Stimulated activated naive B cell treated with anti-CD40 and anti-IgM and Interleukin-4, amounts not matched to agents 10 μg/mL and 1 μg/mL and 100 μg/mL, for 72 hours (primary cell): ENCODE measurements around the gene COPS9.

Experiments used
- ATAC-seq, 2 donors: fragments of 150-1000 bp; cut with Tn5 transposase; replicated peaks; 2 replicates each; pipeline ENCODE4 v1.10.0; 2021; ENCODE audit warnings: moderate library complexity in 1 of 2
- DNase-seq: peaks from one replicate; pipeline ENCODE4 v3.0.0; 2021
- H3K27ac Mint-ChIP-seq: one replicate; pipeline ENCODE4 v1.8.0; 2022; ENCODE audit warnings: mild to moderate bottlenecking, mixed read lengths
- H3K27me3 Mint-ChIP-seq, 2 donors: one replicate each; pipeline ENCODE4 v1.8.0; 2022; ENCODE audit warnings: mixed read lengths in 2 of 2
- H3K36me3 Mint-ChIP-seq, 2 donors: one replicate each; pipeline ENCODE4 v1.8.0; 2022; ENCODE audit warnings: mixed read lengths in 2 of 2, mild to moderate bottlenecking in 1 of 2
- H3K4me1 Mint-ChIP-seq, 2 donors: one replicate each; pipeline ENCODE4 v1.8.0; 2022; ENCODE audit warnings: mixed read lengths in 2 of 2, mild to moderate bottlenecking in 1 of 2
- H3K4me3 Mint-ChIP-seq, 2 donors: one replicate each; pipeline ENCODE4 v1.8.0; 2022; ENCODE audit warnings: mild to moderate bottlenecking in 2 of 2, mixed read lengths in 2 of 2, moderate library complexity in 1 of 2
- H3K9me3 Mint-ChIP-seq, 2 donors: one replicate each; pipeline ENCODE4 v1.8.0; 2022; ENCODE audit warnings: mixed read lengths in 2 of 2, mild to moderate bottlenecking in 1 of 2

Gene COPS9

DNA sequence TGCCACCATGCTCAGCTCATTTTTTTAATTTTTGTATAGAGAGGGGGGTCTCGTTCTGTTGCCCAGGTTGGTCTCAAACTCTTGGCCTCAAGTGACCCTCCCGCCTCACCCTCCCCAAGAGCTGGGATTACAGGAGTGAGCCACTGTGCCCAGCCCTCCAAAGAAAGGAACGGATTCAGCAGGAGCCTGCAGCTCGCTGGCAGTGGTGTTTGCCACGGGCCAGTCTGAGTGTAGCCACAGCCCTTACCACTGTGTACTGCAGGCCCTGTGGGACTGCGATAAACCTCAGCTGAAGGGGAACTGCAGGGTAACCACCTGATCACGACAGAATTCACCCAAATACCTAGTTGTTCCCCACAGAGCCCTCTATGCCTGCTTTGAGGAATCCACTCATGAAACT is 6.8 kb downstream of the COPS9 start:
- Mint-ChIP-seq H3K27me3 (no peaks in the 10 kb centered on the region), H3K27ac (no peak overlapping the region), H3K9me3 (no peaks in the 10 kb centered on the region), H3K36me3 (peaks cover 37 to 67% of the 10 kb centered on the region in 2 donors), H3K4me1 (peaks cover 0 to 3% of the 10 kb centered on the region in 2 donors), H3K4me3 (no peak overlapping the region)
- no peak for ATAC-seq
- no peak for DNase-seq

DNA sequence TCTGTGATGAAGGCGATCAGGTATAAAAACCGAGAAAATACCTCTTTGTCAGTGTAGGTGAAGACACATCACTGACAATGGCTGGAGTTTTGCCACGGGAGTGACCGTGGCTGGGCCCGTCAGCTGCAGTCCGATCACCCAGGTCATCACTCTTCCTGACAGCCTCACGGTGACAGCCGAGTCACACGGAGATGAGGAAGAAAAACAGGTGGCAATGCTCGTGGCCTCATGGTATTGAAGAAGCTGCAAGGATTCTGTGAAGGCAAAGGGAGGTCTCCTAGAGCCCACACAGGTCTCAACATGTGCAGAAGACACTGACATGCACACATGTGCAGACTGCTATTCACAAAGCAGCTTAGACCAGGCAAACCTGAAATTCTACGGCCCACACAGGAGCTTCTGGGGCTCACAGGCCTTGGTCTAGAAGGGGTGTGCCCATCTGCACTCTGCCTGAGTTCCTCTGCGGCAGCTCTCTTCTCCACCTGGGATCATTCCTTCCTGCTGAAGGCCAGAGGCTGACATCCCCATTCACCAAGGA is 7.4 kb downstream of the COPS9 start:
- no peak for ATAC-seq
- no peaks in the 10 kb centered on the region for H3K9me3 Mint-ChIP-seq

DNA sequence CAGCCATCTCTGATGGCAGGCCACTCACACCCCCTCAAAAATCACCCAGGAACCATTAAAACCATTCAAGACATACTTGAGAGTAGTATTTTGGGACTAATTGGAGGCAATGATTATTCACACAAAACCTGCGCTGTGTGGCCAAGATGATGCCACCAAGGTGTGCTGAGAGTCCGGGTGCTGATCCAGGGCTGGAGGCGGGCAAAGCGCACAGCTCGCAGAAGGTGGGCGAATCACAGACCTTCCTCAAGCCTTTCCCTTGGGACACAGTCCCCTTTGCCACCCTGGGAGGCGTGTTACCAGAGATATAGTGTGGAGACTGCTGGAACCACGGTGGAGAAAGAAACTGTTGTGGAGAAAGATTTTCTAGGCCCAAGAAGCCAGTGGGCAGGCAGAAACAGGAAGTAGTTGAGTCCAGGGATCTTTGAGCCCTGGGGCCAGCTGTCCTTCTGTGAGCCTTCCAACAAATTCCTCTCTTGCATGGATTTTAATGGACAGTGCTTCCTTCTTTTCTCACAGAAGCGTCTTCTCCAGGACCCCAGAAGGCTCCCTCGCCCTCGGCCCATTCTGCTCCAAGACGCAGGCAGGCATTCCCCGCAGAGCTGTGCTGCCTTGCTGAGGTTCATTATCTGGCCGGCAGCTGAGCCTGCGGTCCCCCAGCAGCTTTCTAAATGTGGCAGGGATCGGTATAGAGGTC is 8.0 kb downstream of the COPS9 start:
- no peaks in the 10 kb centered on the region for H3K9me3 Mint-ChIP-seq
- H3K4me1 Mint-ChIP-seq, result no peaks in the 10 kb centered on the region
- H3K27me3 Mint-ChIP-seq, result no peaks in the 10 kb centered on the region
- DNase-seq (no peak), ATAC-seq (no peak)
- no peak overlapping the region for H3K4me3 Mint-ChIP-seq
- H3K27ac Mint-ChIP-seq, result no peak overlapping the region
- peaks cover 34 to 64% of the 10 kb centered on the region in 2 donors for H3K36me3 Mint-ChIP-seq

More for the DNA sequence above, 7.4 kb downstream of the COPS9 start:
- peaks cover 37 to 67% of the 10 kb centered on the region in 2 donors for H3K36me3 Mint-ChIP-seq
- H3K4me3 Mint-ChIP-seq, result no peak overlapping the region
- no peak for DNase-seq
- H3K27ac Mint-ChIP-seq, result no peak overlapping the region
- no peaks in the 10 kb centered on the region for H3K4me1 Mint-ChIP-seq
- H3K27me3 Mint-ChIP-seq, result no peaks in the 10 kb centered on the region

DNA sequence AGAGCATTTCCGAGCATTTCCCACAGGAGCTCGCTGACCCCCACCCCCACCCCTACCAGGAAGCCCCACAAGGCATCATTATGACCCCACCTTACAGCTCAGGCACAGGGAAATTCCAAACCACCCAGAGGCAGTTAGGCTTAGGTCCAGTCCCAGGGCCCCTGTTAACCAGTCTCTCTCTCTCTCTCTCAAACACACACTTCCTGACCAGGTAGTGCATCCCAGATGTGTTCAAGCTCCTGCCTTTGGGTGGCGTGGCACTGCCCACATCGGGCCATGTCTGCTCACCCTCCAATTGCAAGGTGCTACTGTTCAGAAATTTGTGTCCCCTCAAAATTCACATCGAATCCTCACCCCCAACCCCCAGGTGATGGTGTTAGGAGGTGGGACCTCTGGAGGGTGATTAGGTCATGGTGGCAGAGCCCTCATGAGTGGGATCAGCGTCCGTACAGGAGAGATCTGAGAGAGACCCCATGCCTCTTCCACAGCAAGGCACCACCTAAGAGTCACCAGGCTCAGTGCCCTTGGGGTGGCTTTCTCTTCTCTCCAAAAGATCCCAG is 8.8 kb downstream of the COPS9 start:
- no peaks in the 10 kb centered on the region for H3K27me3 Mint-ChIP-seq
- peaks cover 31 to 58% of the 10 kb centered on the region in 2 donors for H3K36me3 Mint-ChIP-seq
- H3K27ac Mint-ChIP-seq, result no peak overlapping the region
- no peak for DNase-seq
- ATAC-seq, result no peak
- no peak overlapping the region for H3K4me3 Mint-ChIP-seq
- no peaks in the 10 kb centered on the region for H3K4me1 Mint-ChIP-seq
- H3K9me3 Mint-ChIP-seq, result no peaks in the 10 kb centered on the region

DNA sequence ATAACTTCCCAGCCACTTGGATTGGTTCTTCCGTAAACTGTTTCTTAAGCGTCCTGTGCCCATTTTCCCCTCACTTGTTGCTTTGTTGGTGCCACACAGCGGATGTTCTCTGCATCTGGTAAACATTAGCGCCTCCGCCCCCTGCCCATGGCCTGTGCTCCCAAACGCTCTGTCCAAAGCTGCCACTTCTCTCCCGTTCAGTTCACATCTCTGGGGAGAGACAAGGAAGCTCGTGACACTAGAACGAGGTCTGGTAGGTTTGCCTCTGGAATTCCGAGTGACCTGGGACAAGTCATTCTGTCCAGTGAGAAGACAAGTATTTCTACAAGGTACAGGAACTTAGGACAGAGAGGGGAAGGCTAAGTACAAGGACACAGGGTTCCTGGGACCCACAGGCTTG is 9.4 kb downstream of the COPS9 start:
- ATAC-seq (no peak), DNase-seq (no peak)
- H3K36me3 Mint-ChIP-seq, result peaks cover 26 to 53% of the 10 kb centered on the region in 2 donors
- no peak overlapping the region for H3K4me3 Mint-ChIP-seq
- peaks cover 0 to under 1% of the 10 kb centered on the region in 2 donors for H3K4me1 Mint-ChIP-seq
- no peak overlapping the region for H3K27ac Mint-ChIP-seq
- H3K9me3 Mint-ChIP-seq, result no peaks in the 10 kb centered on the region
- H3K27me3 Mint-ChIP-seq, result no peaks in the 10 kb centered on the region

DNA sequence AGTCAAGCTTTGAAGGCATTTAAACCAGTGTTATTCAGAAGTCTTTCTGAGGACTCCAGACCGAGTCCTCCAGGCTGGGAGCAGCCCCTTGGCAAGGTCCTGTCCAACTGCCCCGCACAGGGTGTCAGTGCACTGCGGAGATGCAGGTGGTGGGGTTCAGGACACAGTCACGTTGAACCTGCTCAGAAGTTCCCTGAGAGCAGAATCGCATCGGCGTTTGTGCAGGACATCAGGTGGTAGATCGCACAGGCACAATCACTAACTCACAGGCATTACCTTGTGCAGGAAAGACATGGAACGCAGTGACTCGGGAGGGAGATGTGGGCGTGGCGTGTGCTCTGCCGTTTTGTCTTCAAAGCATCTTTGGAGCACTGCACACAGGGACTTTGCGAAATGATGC is 10.4 kb downstream of the COPS9 start:
- DNase-seq (no peak), ATAC-seq (no peak)
- peaks cover 0 to 2% of the 10 kb centered on the region in 2 donors for H3K27me3 Mint-ChIP-seq
- no peak overlapping the region for H3K27ac Mint-ChIP-seq
- no peaks in the 10 kb centered on the region for H3K9me3 Mint-ChIP-seq
- H3K4me3 Mint-ChIP-seq, result no peak overlapping the region
- peaks cover 26 to 46% of the 10 kb centered on the region in 2 donors for H3K36me3 Mint-ChIP-seq
- H3K4me1 Mint-ChIP-seq, result peaks cover 2 to 6% of the 10 kb centered on the region in 2 donors

DNA sequence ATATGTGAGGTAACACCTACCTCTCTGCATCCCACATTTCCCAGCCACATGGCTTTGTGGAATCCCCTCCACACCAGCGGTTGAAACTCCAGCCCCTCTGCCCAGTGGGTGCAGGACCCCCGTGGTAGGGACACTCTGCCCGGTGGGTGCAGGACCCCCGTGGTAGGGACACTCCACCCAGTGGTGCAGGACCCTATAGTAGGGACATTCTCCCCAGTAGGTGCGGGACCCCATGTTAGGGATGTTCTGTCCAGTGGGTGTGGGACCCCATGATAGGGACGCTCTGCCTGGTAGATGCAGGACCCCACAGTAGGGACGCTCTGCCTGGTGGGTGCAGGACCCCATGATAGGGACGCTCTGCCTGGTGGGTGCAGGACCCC is 11.5 kb downstream of the COPS9 start:
- Mint-ChIP-seq H3K9me3 (no peaks in the 10 kb centered on the region), H3K4me3 (no peak overlapping the region), H3K4me1 (peaks cover 2 to 6% of the 10 kb centered on the region in 2 donors), H3K27ac (no peak overlapping the region), H3K27me3 (peaks cover 0 to 7% of the 10 kb centered on the region in 2 donors), H3K36me3 (peaks cover 26 to 39% of the 10 kb centered on the region in 2 donors)
- no peak for DNase-seq
- ATAC-seq, result no peak

DNA sequence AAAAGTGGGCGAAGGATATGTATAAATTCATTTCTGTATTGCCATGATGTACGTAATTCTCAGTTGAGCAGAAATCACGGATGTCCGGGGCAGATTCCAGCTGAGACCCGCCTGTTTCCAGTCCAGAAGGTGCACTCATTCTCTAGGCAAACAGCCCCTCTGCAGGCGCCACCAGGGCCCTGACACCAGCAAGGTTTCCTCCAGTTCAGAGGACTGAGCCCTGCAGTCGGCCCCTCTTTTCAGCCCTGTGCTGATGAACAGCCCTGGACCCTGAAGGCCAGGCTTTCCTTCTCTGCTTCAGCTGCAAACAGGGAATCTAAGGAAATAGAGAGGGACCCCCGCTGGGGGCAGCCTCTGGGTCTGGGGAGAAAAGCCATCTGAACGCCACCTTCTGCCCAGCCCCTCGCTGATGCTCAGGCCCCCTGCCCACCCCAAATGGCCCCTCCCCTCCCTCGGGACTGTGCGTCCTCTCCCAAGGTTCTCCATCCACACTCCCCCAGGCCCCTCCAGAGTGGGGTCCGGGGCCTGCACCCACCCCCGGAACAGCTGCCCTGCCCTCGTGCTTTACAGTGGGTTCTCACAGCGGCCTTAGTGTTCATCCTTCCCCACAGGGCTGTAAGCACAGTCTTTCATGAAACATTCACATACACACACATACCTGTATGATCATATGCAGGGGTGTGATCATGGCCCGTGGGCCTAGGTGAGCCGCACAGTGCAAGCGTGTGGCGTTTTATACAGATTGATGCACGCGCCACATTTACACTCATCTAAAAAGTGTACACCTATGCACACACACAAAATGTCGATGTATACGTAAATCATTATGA is 12.1 kb downstream of the COPS9 start:
- Mint-ChIP-seq H3K27ac (no peak overlapping the region), H3K4me1 (peaks cover 2 to 6% of the 10 kb centered on the region in 2 donors), H3K36me3 (peaks cover 25 to 35% of the 10 kb centered on the region in 2 donors), H3K4me3 (no peak overlapping the region), H3K27me3 (peaks cover 0 to 7% of the 10 kb centered on the region in 2 donors), H3K9me3 (no peaks in the 10 kb centered on the region)
- DNase-seq (no peak), ATAC-seq (no peak)

DNA sequence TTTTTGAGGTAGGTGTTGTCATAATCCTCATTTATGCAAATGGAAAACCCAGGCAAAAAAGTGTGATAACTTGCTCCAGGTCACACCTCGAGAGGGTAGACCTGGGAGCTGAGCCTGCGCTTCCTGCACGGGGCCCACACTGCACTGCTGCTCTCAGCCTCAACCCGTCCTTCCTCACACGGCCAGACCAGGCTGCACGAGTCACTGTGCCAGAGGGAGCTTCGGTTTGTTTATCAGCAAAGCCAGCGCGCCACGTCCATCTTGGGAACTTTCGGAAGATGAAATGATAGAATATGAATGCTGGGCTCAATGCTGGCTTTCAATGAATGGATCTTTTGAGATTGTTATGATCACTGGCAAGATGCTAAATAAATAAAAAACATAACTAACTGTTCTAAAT is 14.4 kb downstream of the COPS9 start:
- Mint-ChIP-seq H3K27ac (no peak overlapping the region), H3K4me3 (no peak overlapping the region), H3K36me3 (peaks cover 12 to 20% of the 10 kb centered on the region in 2 donors), H3K27me3 (peaks cover 0 to 7% of the 10 kb centered on the region in 2 donors), H3K9me3 (no peaks in the 10 kb centered on the region), H3K4me1 (peaks cover 2 to 6% of the 10 kb centered on the region in 2 donors)
- DNase-seq (no peak), ATAC-seq (no peak)

DNA sequence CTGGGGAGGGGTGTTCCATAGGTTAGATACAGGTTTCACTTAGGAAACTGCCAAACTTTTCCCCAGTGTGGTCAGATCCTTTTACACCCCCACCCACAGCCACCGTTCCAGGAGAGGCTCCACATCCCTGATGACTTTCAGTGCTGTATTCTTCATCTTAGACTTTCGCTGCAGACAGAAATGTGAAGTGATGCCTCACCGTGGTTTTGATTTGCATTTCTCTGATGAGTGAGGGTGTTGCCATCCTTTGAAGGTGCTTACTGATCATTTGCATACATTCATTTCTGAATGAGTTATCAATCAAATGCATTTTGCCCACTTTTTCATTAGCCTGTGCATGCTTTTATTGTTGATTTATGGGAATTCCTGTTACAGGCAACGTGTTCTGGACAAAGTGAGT is 14.9 kb downstream of the COPS9 start:
- Mint-ChIP-seq H3K9me3 (no peaks in the 10 kb centered on the region), H3K4me3 (no peak overlapping the region), H3K36me3 (peaks cover 9 to 15% of the 10 kb centered on the region in 2 donors), H3K27ac (no peak overlapping the region), H3K27me3 (peaks cover 3 to 11% of the 10 kb centered on the region in 2 donors), H3K4me1 (peaks cover 2 to 6% of the 10 kb centered on the region in 2 donors)
- ATAC-seq, result peak; percentile 63 to 67
- DNase-seq, result no peak

DNA sequence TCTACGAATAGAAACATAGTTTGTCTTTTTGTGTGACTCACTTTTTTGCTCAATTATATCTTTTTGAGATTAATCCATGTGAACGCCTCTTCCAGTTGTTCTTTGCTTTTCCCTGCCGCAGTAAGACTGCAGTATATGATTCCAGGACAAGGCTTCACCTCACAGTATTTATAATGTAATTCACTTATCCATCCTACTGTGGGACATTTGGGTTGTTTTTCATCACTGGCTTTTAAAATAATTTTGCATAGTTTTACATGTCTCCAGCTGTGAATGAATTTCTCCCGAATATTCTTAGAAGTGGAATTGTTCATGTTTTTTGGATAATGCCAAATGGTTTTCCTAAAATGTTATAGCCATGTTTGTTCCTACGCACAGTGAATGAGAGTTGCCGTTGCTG is 21.9 kb downstream of the COPS9 start:
- Mint-ChIP-seq H3K9me3 (no peaks in the 10 kb centered on the region), H3K27ac (no peak overlapping the region)

DNA sequence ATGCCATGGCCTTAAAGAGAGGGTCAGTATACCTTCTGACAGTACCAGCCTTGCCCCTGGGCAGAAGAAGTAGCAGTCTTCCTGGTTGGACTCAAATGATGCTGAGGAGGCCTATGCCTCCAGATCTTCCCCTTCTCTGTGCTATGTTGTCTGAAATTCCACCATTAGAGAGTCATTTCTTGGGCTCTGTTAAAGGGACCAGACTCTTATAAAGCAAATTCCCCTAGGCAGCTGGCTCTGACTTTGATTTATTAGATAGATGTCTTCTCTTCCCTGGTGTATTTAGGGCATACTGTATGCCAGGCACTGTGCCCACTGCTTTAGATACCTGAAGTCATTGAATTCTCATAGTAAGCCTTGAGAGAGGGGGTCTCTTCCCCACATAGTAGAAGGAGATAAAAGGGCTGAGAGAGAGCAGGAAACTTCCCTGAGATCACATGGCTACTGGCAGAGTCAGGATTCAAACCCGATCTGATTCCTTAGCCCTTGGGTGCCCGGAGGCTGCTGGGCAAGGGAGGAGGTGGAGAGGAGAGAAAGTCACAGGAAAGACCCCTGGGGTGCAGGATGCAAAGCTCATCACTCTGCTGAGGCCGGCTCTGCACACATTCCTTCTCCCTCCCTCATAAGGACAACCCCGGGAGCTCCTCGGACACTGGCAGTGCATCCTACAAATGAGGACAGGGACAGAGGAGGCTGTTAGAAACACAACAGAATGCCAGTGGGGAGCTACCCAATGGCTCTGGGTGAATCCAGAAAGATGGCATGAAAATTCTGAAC is 23.0 kb downstream of the COPS9 start:
- Mint-ChIP-seq H3K4me1 (no peaks in the 10 kb centered on the region), H3K36me3 (no peaks in the 10 kb centered on the region), H3K9me3 (no peaks in the 10 kb centered on the region), H3K27ac (no peak overlapping the region), H3K4me3 (no peak overlapping the region), H3K27me3 (peaks cover 20 to 36% of the 10 kb centered on the region in 2 donors)
- ATAC-seq (no peak), DNase-seq (no peak)

More for the DNA sequence above, 21.9 kb downstream of the COPS9 start:
- H3K4me3 Mint-ChIP-seq, result no peak overlapping the region
- no peak for ATAC-seq
- no peaks in the 10 kb centered on the region for H3K36me3 Mint-ChIP-seq
- H3K4me1 Mint-ChIP-seq, result no peaks in the 10 kb centered on the region
- peaks cover 20 to 32% of the 10 kb centered on the region in 2 donors for H3K27me3 Mint-ChIP-seq
- no peak for DNase-seq

DNA sequence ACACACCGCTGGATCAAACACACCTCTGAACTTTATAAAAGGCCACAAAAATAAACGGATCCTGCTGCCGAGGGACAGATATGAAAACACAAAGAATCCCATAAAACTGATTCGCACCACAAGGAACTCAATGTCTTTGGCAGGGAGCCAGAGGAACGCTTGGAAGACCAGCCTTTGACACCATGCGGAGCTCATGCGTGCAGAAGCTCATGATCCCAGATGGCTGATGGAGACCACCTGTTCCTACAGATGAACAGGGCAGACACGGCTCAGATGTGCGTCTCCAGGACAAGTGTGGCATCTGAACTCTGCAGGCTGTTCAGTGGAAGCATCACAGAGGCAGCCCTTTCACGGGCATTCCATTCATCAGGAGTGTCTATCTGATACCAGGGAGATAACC is 24.9 kb downstream of the COPS9 start:
- H3K9me3 Mint-ChIP-seq, result no peaks in the 10 kb centered on the region
- H3K4me1 Mint-ChIP-seq, result no peaks in the 10 kb centered on the region
- H3K4me3 Mint-ChIP-seq, result no peak overlapping the region
- no peak overlapping the region for H3K27ac Mint-ChIP-seq
- DNase-seq (no peak), ATAC-seq (no peak)
- peaks cover 29 to 43% of the 10 kb centered on the region in 2 donors for H3K27me3 Mint-ChIP-seq
- H3K36me3 Mint-ChIP-seq, result no peaks in the 10 kb centered on the region

DNA sequence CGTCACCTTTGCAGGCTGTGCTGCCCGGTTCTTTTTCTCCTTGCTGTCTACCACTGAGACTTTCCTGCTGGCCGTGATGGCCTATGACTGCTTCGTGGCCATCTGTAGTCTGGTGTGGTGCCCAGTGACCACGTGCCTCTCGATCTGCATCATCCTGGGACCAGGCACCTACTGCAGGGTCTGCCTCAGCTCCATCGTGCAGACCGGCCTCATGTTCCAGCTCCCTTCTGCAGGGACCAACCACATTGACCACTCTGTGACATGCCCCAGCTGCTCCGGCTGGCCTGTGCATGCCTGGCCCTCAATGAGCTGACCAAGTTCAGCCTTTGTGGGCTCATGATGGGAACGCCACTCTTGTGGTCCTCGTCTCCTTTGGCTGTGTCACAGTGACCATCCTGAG is 26.7 kb downstream of the COPS9 start:
- Mint-ChIP-seq H3K27me3 (peaks cover 25 to 39% of the 10 kb centered on the region in 2 donors), H3K27ac (no peak overlapping the region), H3K4me1 (no peaks in the 10 kb centered on the region), H3K4me3 (no peak overlapping the region), H3K36me3 (no peaks in the 10 kb centered on the region), H3K9me3 (no peaks in the 10 kb centered on the region)
- no peak for DNase-seq
- ATAC-seq, result no peak
